IMR-90 (cell line): Measurements from ENCODE around the gene TSPAN3. TPM values are rescaled to one million over a fixed set of nuclear protein-coding genes. Genes with fewer than 3 reads are reported as not detected.

ENCODE experiments used
- ATAC-seq: fragments of 200-7000 bp; cut with Tn5 transposase; 2 replicates; pipeline ENCODE4 v1.9.1; 2020; ENCODE audit warnings: low read depth, mild to moderate bottlenecking, moderate library complexity
- BruUV-seq: library from RNA; stranded (reverse); fragments of 400-500 nt; replicated peaks from 2 replicates; lab custom pipeline; 2021; lab: Mats Ljungman, UMichigan
- CTCF ChIA-PET: fragments of 300-600 bp; formaldehyde crosslinking; extraction: SDS; loops from one replicate; lab custom pipeline; 2021; ENCODE audit warnings: antibody characterized with exemption; lab: Yijun Ruan, JAX
- POLR2A ChIA-PET: fragments of 300-600 bp; sonication (Branson Sonifier 250); formaldehyde crosslinking; loops from one replicate; lab custom pipeline; 2022; ENCODE audit warnings: antibody characterized with exemption; ENCODE audit not compliant: unreplicated experiment; lab: Charles Lee
- DNase-seq: peaks from one replicate; pipeline ENCODE4 v3.0.0; 2013
- H2AFZ ChIP-seq: replicated peaks from 2 replicates; pipeline ENCODE3; 2013; ENCODE audit warnings: low read length, mild to moderate bottlenecking; ENCODE audit not compliant: poor library complexity
- H2AK5ac ChIP-seq: 2 replicates; pipeline ENCODE4 v1.6.1; 2013; ENCODE audit warnings: low read depth, low read length, inconsistent platforms
- H2AK9ac ChIP-seq: replicated peaks from 2 replicates; pipeline ENCODE3; 2013; ENCODE audit warnings: mild to moderate bottlenecking, low read depth, low read length, moderate library complexity; ENCODE audit not compliant: poor library complexity
- H2BK120ac ChIP-seq: 2 replicates; pipeline ENCODE4 v1.6.1; 2013; ENCODE audit warnings: low read depth, low read length, inconsistent platforms
- H2BK15ac ChIP-seq: 3 replicates; pipeline ENCODE4 v1.6.1; 2013; ENCODE audit warnings: low read depth, low read length, inconsistent platforms
- H2BK20ac ChIP-seq: 2 replicates; pipeline ENCODE4 v1.6.1; 2013; ENCODE audit warnings: low read depth, mild to moderate bottlenecking, inconsistent platforms, low read length, moderate library complexity
- H2BK5ac ChIP-seq: 2 replicates; pipeline ENCODE4 v1.6.1; 2013; ENCODE audit warnings: mild to moderate bottlenecking, low read depth, low read length, inconsistent platforms; ENCODE audit not compliant: poor library complexity, severe bottlenecking
- H3K14ac ChIP-seq: replicated peaks from 2 replicates; pipeline ENCODE4 v1.6.1; 2013; ENCODE audit warnings: low read depth, low read length, inconsistent platforms
- H3K18ac ChIP-seq: 2 replicates; pipeline ENCODE4 v1.6.1; 2013; ENCODE audit warnings: low read depth, low read length, control low read depth
- H3K23ac ChIP-seq: 2 replicates; pipeline ENCODE4 v1.6.1; 2013; ENCODE audit warnings: low read depth, low read length, inconsistent platforms
- H3K27ac ChIP-seq: 2 replicates; pipeline ENCODE4 v1.5.1; 2013; ENCODE audit warnings: mild to moderate bottlenecking, control low read depth, low read length; ENCODE audit not compliant: insufficient read depth
- H3K27me3 ChIP-seq: 2 replicates; pipeline ENCODE4 v1.6.1; 2013; ENCODE audit warnings: low read length; ENCODE audit not compliant: control insufficient read depth, insufficient read depth
- H3K36me3 ChIP-seq: 2 replicates; pipeline ENCODE4 v1.6.1; 2013; ENCODE audit warnings: low read length, mixed read lengths; ENCODE audit not compliant: control insufficient read depth, insufficient read depth
- H3K4ac ChIP-seq: 2 replicates; pipeline ENCODE4 v1.6.1; 2013; ENCODE audit warnings: low read depth, low read length, inconsistent platforms
- H3K4me1 ChIP-seq: 2 replicates; pipeline ENCODE4 v1.6.1; 2013; ENCODE audit warnings: low read length, mixed read lengths; ENCODE audit not compliant: control insufficient read depth, insufficient read depth
- H3K4me2 ChIP-seq: 2 replicates; pipeline ENCODE4 v1.6.1; 2013; ENCODE audit warnings: low read depth, mild to moderate bottlenecking, control low read depth, low read length, moderate library complexity
- H3K4me3 ChIP-seq: 2 replicates; pipeline ENCODE4 v1.5.1; 2013; ENCODE audit warnings: low read depth, mild to moderate bottlenecking, control low read depth, low read length, moderate library complexity; ENCODE audit not compliant: insufficient read depth
- H3K56ac ChIP-seq: 2 replicates; pipeline ENCODE4 v1.6.1; 2013; ENCODE audit warnings: low read length, inconsistent platforms; ENCODE audit not compliant: insufficient read depth; ENCODE audit errors: extremely low read depth
- H3K79me1 ChIP-seq, 2 experiments: 2 replicates each; pipeline ENCODE4 v1.6.1; 2013; ENCODE audit warnings: low read length in 2 of 2, inconsistent platforms in 1 of 2, low read depth in 1 of 2
- H3K9ac ChIP-seq: 2 replicates; pipeline ENCODE4 v1.6.1; 2013; ENCODE audit warnings: low read depth, low read length, control low read depth
- H3K9me1 ChIP-seq: 2 replicates; pipeline ENCODE4 v1.6.1; 2013; ENCODE audit warnings: low read length, inconsistent platforms; ENCODE audit not compliant: insufficient read depth
- H3K9me3 ChIP-seq: 2 replicates; pipeline ENCODE4 v1.6.1; 2013; ENCODE audit warnings: low read length; ENCODE audit not compliant: control insufficient read depth, insufficient read depth
- H4K20me1 ChIP-seq: 2 replicates; pipeline ENCODE4 v1.6.1; 2013; ENCODE audit warnings: low read length, inconsistent platforms; ENCODE audit not compliant: insufficient read depth
- H4K5ac ChIP-seq: 2 replicates; pipeline ENCODE4 v1.6.1; 2013; ENCODE audit warnings: mild to moderate bottlenecking, low read depth, low read length, control low read depth
- H4K8ac ChIP-seq, 2 experiments: 2 replicates each; pipeline ENCODE4 v1.6.1; 2013; ENCODE audit warnings: low read depth in 2 of 2, low read length in 2 of 2, control low read depth in 1 of 2, inconsistent platforms in 1 of 2
- H4K91ac ChIP-seq: 2 replicates; pipeline ENCODE4 v1.6.1; 2013; ENCODE audit warnings: low read depth, low read length, inconsistent platforms; ENCODE audit not compliant: insufficient read depth
- MXI1 ChIP-seq: IDR thresholded peaks from 2 replicates; pipeline ENCODE4 v1.6.1; 2012; ENCODE audit warnings: low read depth, mild to moderate bottlenecking, low read length, moderate library complexity, borderline replicate concordance
- WGBS, 2 experiments: methylation state at CpG; one replicate each; pipeline versions ENCODE4 v1.1.5 to v1.1.7; 2013; ENCODE audit warnings: missing lambda C conversion rate in 2 of 2; ENCODE audit not compliant: insufficient read length in 1 of 2; ENCODE audit errors: extremely low coverage in 2 of 2; 5-methylcytosine and 5-hydroxymethylcytosine counted together
- dilution Hi-C: fragments of 300-500 bp; cut with HindIII; formaldehyde crosslinking; loops from one replicate; pipeline ENCODE4 v1.14.3; 2018; ENCODE audit warnings: low sequenced_read_pairs; ENCODE audit not compliant: unreplicated experiment
- in situ Hi-C: fragments of 300-500 bp; cut with MboI; formaldehyde crosslinking; loops from 3 replicates; pipeline ENCODE4 v1.14.3; 2019; ENCODE audit warnings: low sequenced_read_pairs, inconsistent platforms, mixed read lengths
- intact Hi-C: fragments of 100-400 bp; cut with micrococcal nuclease; formaldehyde crosslinking; loops from 2 replicates; pipeline ENCODE4 v1.10.0; 2022
- polyA plus RNA-seq, 3 experiments: library from polyadenylated mRNA; depleted of rRNA; stranded (reverse); fragments of >200 nt; gene quantifications; 2 replicates each; pipeline ENCODE4 v1.2.3, GENCODE V29; 2012; ENCODE audit warnings: low replicate concordance in 1 of 3
- total RNA-seq: library from RNA; depleted of rRNA; stranded (reverse); fragments of >200 nt; gene quantifications from 2 replicates; pipeline ENCODE4 v1.2.3, GENCODE V29; 2012

The TSPAN3 gene
- total and polyA plus RNA-seq, 2 of the 4 experiments (the other 2 are of a cell fraction): 270 to 295 TPM

- H3K4me2 ChIP-seq: no peak overlapping the region
- H3K79me1 ChIP-seq: 0 out of 4 replicates have a peak, but pooled peaks cover 0 to 2% of the 10 kb centered on the region in 2 experiments
- no peak overlapping the region for H2AK9ac ChIP-seq
- H3K23ac ChIP-seq: no peak overlapping the region
- H2AK5ac ChIP-seq: no peak overlapping the region
- no peak overlapping the region for H3K14ac ChIP-seq
- H3K18ac ChIP-seq: no peak overlapping the region
- in situ Hi-C loops (no loop called here), dilution Hi-C loops (no loop called here), intact Hi-C loops (no loop called here)
- no peak overlapping the region for H3K4me3 ChIP-seq
- BruUV-seq: no TSS peak
- H4K20me1 ChIP-seq: peaks cover 2% of the 10 kb centered on the region; the same call in 1 of the 2 replicates
- H3K27me3 ChIP-seq: no peaks in the 10 kb centered on the region; the same call in 1 of the 2 replicates
- H2BK20ac ChIP-seq: no peak overlapping the region
- no peak overlapping the region for H3K27ac ChIP-seq
- H4K5ac ChIP-seq: no peak overlapping the region
- H3K56ac ChIP-seq: no peak overlapping the region
- H2AFZ ChIP-seq: no peak overlapping the region
- H2BK120ac ChIP-seq: no peak overlapping the region
- no peak for TF ChIP-seq MXI1
- H2BK15ac ChIP-seq: no peak overlapping the region
- DNase-seq (no peak), ATAC-seq (no peak)
- CTCF ChIA-PET: interaction anchor here (0.6 kb wide), 1 partner anchor 34 kb away, joined by 7 read pairs; no protein-coding TSS in a partner anchor
- no peak overlapping the region for H4K91ac ChIP-seq
- 0 out of 2 replicates have a peak, but pooled peaks cover 2% of the 10 kb centered on the region for H3K4me1 ChIP-seq
- no peak overlapping the region for H3K9ac ChIP-seq
- H4K8ac ChIP-seq: no peak overlapping the region
- peaks cover 2% of the 10 kb centered on the region; the same call in 1 of the 2 replicates for H3K9me1 ChIP-seq
- POLR2A ChIA-PET: no interaction called here
- peaks cover 2% of the 10 kb centered on the region; the same call in 1 of the 2 replicates for H3K36me3 ChIP-seq
- H3K4ac ChIP-seq: no peak overlapping the region
- no peak overlapping the region for H2BK5ac ChIP-seq
- no peaks in the 10 kb centered on the region for H3K9me3 ChIP-seq
- no CpG with 5 or more reads among the region's 10 CpGs for WGBS, 2 experiments
These were observed 40.0 kb downstream of the TSPAN3 start for GRCh38 chr15:77030928-77031375.
